WTC11 (cell line): ENCODE measurements around the gene ASPN. TPM values are rescaled to one million over a fixed set of nuclear protein-coding genes. Genes with fewer than 3 reads are reported as not detected.

Source experiments
- ATAC-seq: fragments of 200-7000 bp; cut with Tn5 transposase; 2 replicates; pipeline ENCODE4 v1.10.0; 2021; ENCODE audit warnings: mild to moderate bottlenecking, moderate library complexity
- CTCF ChIA-PET: fragments of 300-600 bp; sonication (Branson Sonifier 250); formaldehyde crosslinking; loops from one replicate; lab custom pipeline; 2021; ENCODE audit warnings: antibody characterized with exemption; lab: Charles Lee
- POLR2A ChIA-PET: fragments of 350-600 bp; sonication (Branson Sonifier 250); formaldehyde crosslinking; loops from one replicate; lab custom pipeline; 2021; ENCODE audit warnings: antibody characterized with exemption; lab: Charles Lee
- DNase-seq: peaks from one replicate; pipeline ENCODE4 v3.0.0; 2021; ENCODE audit warnings: low spot score
- H3K27ac Mint-ChIP-seq: 2 replicates; pipeline ENCODE4 v1.8.0; 2021; ENCODE audit warnings: mixed read lengths
- H3K27me3 Mint-ChIP-seq: 2 replicates; pipeline ENCODE4 v1.8.0; 2021; ENCODE audit warnings: low read depth, mild to moderate bottlenecking, moderate library complexity, mixed read lengths
- H3K36me3 Mint-ChIP-seq: 2 replicates; pipeline ENCODE4 v1.8.0; 2021; ENCODE audit warnings: mixed read lengths
- H3K4me1 Mint-ChIP-seq: 2 replicates; pipeline ENCODE4 v1.8.0; 2022; ENCODE audit warnings: mixed read lengths
- H3K4me3 Mint-ChIP-seq: 2 replicates; pipeline ENCODE4 v1.8.0; 2021; ENCODE audit warnings: mild to moderate bottlenecking, moderate library complexity, mixed read lengths
- H3K9me3 Mint-ChIP-seq: 2 replicates; pipeline ENCODE4 v1.8.0; 2021; ENCODE audit warnings: mixed read lengths
- ARID4B ChIP-seq: sonication (generic); formaldehyde crosslinking; IDR thresholded peaks from 2 replicates; pipeline ENCODE4 v1.8.0; 2023; ENCODE audit warnings: missing genetic modification reagents, mild to moderate bottlenecking, borderline replicate concordance
- FOXJ3 ChIP-seq: sonication (generic); formaldehyde crosslinking; IDR thresholded peaks from 2 replicates; pipeline ENCODE4 v1.9.0; 2021; ENCODE audit warnings: missing genetic modification reagents, mild to moderate bottlenecking, borderline replicate concordance
- KAT7 ChIP-seq: sonication (generic); formaldehyde crosslinking; IDR thresholded peaks from 2 replicates; pipeline ENCODE4 v1.8.1; 2023; ENCODE audit warnings: missing genetic modification reagents, mild to moderate bottlenecking, borderline replicate concordance
- MXD4 ChIP-seq: fragments of 250-450 bp; sonication (Bioruptor Pico); IDR thresholded peaks from 2 replicates; pipeline ENCODE4 v1.8.0; 2021; ENCODE audit warnings: mild to moderate bottlenecking, moderate library complexity, borderline replicate concordance
- OVOL2 ChIP-seq: fragments of 250-450 bp; sonication (Bioruptor Pico); IDR thresholded peaks from 2 replicates; pipeline ENCODE4 v1.9.0; 2021; ENCODE audit warnings: mild to moderate bottlenecking, borderline replicate concordance
- SP1 ChIP-seq: sonication (generic); formaldehyde crosslinking; conservative IDR thresholded peaks from 2 replicates; pipeline ENCODE4 v1.8.1; 2022; ENCODE audit warnings: missing genetic modification reagents
- TEAD4 ChIP-seq: sonication (generic); formaldehyde crosslinking; IDR thresholded peaks from 2 replicates; pipeline ENCODE4 v1.8.0; 2022; ENCODE audit warnings: mild to moderate bottlenecking, missing genetic modification reagents
- TP53 ChIP-seq: sonication (generic); formaldehyde crosslinking; IDR thresholded peaks from 2 replicates; pipeline ENCODE4 v1.8.1; 2023; ENCODE audit warnings: mild to moderate bottlenecking, missing genetic modification reagents
- ZNF416 ChIP-seq: fragments of 250-450 bp; sonication (Bioruptor Pico); IDR thresholded peaks from 2 replicates; pipeline ENCODE4 v1.9.0; 2021; ENCODE audit warnings: mild to moderate bottlenecking, inconsistent platforms
- ZNF423 ChIP-seq: fragments of 250-450 bp; sonication (Bioruptor Pico); IDR thresholded peaks from 2 replicates; pipeline ENCODE4 v2.1.2; 2022; ENCODE audit warnings: mild to moderate bottlenecking, moderate library complexity
- ZNF425 ChIP-seq: fragments of 250-450 bp; sonication (Bioruptor Pico); conservative IDR thresholded peaks from 2 replicates; pipeline ENCODE4 v1.9.0; 2021; ENCODE audit warnings: mild to moderate bottlenecking
- ZNF671 ChIP-seq: fragments of 250-450 bp; sonication (Bioruptor Pico); IDR thresholded peaks from 2 replicates; pipeline ENCODE4 v1.8.0; 2021; ENCODE audit warnings: mild to moderate bottlenecking
- total RNA-seq: library from RNA; stranded (reverse); gene quantifications from 3 replicates; pipeline ENCODE4 v1.2.3, GENCODE V29; 2021
- TF ChIP-seq, protein P1 (sequence below): sonication (generic); formaldehyde crosslinking; IDR thresholded peaks from 2 replicates; pipeline ENCODE4 v1.8.1; 2023; ENCODE audit warnings: mild to moderate bottlenecking, moderate library complexity, missing genetic modification reagents
- TF ChIP-seq, protein P2 (sequence below): sonication (generic); formaldehyde crosslinking; IDR thresholded peaks from 2 replicates; pipeline ENCODE4 v1.8.1; 2023; ENCODE audit warnings: mild to moderate bottlenecking, missing genetic modification reagents
- TF ChIP-seq, protein P3 (sequence below): sonication (generic); formaldehyde crosslinking; IDR thresholded peaks from 2 replicates; pipeline ENCODE4 v1.8.0; 2023; ENCODE audit warnings: mild to moderate bottlenecking, missing genetic modification reagents
- TF ChIP-seq, protein P4 (sequence below): sonication (generic); formaldehyde crosslinking; IDR thresholded peaks from 2 replicates; pipeline ENCODE4 v1.8.0; 2022; ENCODE audit warnings: mild to moderate bottlenecking, missing genetic modification reagents

The ASPN gene
- total RNA-seq, 1 experiment from 2014 or later: not detected

- TF ChIP-seq, protein P1, sequence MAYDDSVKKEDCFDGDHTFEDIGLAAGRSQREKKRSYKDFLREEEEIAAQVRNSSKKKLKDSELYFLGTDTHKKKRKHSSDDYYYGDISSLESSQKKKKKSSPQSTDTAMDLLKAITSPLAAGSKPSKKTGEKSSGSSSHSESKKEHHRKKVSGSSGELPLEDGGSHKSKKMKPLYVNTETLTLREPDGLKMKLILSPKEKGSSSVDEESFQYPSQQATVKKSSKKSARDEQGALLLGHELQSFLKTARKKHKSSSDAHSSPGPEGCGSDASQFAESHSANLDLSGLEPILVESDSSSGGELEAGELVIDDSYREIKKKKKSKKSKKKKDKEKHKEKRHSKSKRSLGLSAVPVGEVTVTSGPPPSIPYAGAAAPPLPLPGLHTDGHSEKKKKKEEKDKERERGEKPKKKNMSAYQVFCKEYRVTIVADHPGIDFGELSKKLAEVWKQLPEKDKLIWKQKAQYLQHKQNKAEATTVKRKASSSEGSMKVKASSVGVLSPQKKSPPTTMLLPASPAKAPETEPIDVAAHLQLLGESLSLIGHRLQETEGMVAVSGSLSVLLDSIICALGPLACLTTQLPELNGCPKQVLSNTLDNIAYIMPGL (CRISPR knock-in tag): no peak
- TF ChIP-seq TEAD4 (CRISPR knock-in tag) (no peak), ZNF416 (CRISPR knock-in tag) (no peak)
- no peaks in the 10 kb centered on the region for H3K27me3 Mint-ChIP-seq
- no peak overlapping the region for H3K27ac Mint-ChIP-seq
- no peak overlapping the region for H3K4me3 Mint-ChIP-seq
- peaks cover 6% of the 10 kb centered on the region; the same call in 1 of the 2 replicates for H3K9me3 Mint-ChIP-seq
- ChIA-PET CTCF (no interaction called here), POLR2A (no interaction called here)
- H3K4me1 Mint-ChIP-seq: no peaks in the 10 kb centered on the region
- DNase-seq (no peak), ATAC-seq (no peak)
- H3K36me3 Mint-ChIP-seq: no peaks in the 10 kb centered on the region; the same call in 1 of the 2 replicates
Observed at GRCh38 chr9:92435263-92435662, 47.0 kb downstream of the ASPN start.

DNA sequence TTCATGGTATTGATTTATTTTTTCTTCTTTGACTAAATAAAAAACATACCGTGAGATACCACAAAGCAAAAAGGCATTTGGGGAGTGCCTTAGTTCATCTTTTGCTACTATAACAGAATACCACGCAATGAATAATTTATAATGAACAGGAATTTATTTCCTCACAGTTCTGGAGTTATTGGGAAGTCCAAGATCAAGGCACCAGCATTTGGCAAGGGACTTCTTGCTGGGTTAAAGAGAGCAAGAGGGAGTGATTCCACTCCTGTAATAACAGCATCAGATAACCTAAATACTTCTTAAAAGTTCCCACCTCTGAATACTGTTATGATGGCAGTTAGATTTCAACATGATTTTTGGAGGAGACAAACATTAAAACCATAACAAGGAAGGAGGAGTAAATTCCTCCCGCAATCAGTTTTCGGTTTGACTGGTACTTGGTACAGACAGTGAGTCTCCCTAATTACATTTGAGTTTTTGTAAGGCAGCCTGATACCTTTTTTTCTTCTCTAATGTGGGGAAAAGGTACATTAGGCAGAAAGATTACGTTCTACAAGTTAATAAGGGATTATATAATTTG lies 49.2 kb downstream of the ASPN start:
- ChIA-PET CTCF (no interaction called here), POLR2A (no interaction called here)
- H3K9me3 Mint-ChIP-seq: peaks cover 3% of the 10 kb centered on the region; the same call in 1 of the 2 replicates
- no peak overlapping the region for H3K4me3 Mint-ChIP-seq
- ATAC-seq (no peak), DNase-seq (no peak)
- H3K36me3 Mint-ChIP-seq: no peaks in the 10 kb centered on the region; the same call in 1 of the 2 replicates
- no peak overlapping the region for H3K27ac Mint-ChIP-seq
- TF ChIP-seq SP1 (CRISPR knock-in tag) (no peak), ZNF425 (CRISPR knock-in tag) (no peak), MXD4 (CRISPR knock-in tag) (no peak), ARID4B (CRISPR knock-in tag) (no peak), FOXJ3 (CRISPR knock-in tag) (no peak), OVOL2 (CRISPR knock-in tag) (no peak)
- TF ChIP-seq, protein P2, sequence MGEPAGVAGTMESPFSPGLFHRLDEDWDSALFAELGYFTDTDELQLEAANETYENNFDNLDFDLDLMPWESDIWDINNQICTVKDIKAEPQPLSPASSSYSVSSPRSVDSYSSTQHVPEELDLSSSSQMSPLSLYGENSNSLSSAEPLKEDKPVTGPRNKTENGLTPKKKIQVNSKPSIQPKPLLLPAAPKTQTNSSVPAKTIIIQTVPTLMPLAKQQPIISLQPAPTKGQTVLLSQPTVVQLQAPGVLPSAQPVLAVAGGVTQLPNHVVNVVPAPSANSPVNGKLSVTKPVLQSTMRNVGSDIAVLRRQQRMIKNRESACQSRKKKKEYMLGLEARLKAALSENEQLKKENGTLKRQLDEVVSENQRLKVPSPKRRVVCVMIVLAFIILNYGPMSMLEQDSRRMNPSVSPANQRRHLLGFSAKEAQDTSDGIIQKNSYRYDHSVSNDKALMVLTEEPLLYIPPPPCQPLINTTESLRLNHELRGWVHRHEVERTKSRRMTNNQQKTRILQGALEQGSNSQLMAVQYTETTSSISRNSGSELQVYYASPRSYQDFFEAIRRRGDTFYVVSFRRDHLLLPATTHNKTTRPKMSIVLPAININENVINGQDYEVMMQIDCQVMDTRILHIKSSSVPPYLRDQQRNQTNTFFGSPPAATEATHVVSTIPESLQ (CRISPR knock-in tag): no peak
- no peaks in the 10 kb centered on the region for H3K4me1 Mint-ChIP-seq
- H3K27me3 Mint-ChIP-seq: no peaks in the 10 kb centered on the region

DNA sequence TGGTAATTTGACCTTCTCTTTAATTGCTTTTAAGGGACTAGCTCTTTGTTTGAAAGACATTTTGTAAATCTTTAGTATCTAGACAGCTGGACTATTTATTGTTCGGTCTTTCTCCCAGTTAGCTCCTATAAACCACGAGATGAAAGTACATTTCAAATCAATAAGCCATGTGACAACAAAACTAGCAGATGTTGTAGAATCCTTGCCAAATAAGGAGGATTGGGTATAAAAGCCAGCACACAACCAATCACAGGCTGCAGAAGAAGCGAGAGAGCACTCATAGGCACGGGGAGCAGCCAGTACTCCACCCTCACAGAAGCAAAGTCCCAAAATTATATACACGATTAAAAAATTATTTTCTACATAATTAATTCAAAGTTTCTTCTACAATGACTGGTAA lies 50.0 kb downstream of the ASPN start:
- Mint-ChIP-seq H3K4me1 (no peaks in the 10 kb centered on the region), H3K36me3 (no peaks in the 10 kb centered on the region; the same call in 1 of the 2 replicates), H3K27ac (no peak overlapping the region)
- ATAC-seq: no peak
- TF ChIP-seq TP53 (CRISPR knock-in tag) (no peak), ZNF671 (no peak), ZNF423 (no peak), KAT7 (CRISPR knock-in tag) (no peak)
- TF ChIP-seq, protein P3, sequence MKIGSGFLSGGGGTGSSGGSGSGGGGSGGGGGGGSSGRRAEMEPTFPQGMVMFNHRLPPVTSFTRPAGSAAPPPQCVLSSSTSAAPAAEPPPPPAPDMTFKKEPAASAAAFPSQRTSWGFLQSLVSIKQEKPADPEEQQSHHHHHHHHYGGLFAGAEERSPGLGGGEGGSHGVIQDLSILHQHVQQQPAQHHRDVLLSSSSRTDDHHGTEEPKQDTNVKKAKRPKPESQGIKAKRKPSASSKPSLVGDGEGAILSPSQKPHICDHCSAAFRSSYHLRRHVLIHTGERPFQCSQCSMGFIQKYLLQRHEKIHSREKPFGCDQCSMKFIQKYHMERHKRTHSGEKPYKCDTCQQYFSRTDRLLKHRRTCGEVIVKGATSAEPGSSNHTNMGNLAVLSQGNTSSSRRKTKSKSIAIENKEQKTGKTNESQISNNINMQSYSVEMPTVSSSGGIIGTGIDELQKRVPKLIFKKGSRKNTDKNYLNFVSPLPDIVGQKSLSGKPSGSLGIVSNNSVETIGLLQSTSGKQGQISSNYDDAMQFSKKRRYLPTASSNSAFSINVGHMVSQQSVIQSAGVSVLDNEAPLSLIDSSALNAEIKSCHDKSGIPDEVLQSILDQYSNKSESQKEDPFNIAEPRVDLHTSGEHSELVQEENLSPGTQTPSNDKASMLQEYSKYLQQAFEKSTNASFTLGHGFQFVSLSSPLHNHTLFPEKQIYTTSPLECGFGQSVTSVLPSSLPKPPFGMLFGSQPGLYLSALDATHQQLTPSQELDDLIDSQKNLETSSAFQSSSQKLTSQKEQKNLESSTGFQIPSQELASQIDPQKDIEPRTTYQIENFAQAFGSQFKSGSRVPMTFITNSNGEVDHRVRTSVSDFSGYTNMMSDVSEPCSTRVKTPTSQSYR (CRISPR knock-in tag): no peak
- TF ChIP-seq, protein P4, sequence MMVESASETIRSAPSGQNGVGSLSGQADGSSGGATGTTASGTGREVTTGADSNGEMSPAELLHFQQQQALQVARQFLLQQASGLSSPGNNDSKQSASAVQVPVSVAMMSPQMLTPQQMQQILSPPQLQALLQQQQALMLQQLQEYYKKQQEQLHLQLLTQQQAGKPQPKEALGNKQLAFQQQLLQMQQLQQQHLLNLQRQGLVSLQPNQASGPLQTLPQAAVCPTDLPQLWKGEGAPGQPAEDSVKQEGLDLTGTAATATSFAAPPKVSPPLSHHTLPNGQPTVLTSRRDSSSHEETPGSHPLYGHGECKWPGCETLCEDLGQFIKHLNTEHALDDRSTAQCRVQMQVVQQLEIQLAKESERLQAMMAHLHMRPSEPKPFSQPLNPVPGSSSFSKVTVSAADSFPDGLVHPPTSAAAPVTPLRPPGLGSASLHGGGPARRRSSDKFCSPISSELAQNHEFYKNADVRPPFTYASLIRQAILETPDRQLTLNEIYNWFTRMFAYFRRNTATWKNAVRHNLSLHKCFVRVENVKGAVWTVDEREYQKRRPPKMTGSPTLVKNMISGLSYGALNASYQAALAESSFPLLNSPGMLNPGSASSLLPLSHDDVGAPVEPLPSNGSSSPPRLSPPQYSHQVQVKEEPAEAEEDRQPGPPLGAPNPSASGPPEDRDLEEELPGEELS: no peak
- TF ChIP-seq, all 79 proteins: peak for 0
- Mint-ChIP-seq H3K4me3 (no peak overlapping the region), H3K9me3 (no peaks in the 10 kb centered on the region), H3K27me3 (no peaks in the 10 kb centered on the region)
- no peak for DNase-seq
- POLR2A ChIA-PET: no interaction called here
- CTCF ChIA-PET: no interaction called here
